IMR-90 (cell line): ENCODE data around the gene EBF4. TPM values are rescaled to one million over a fixed set of nuclear protein-coding genes. Genes with fewer than 3 reads are reported as not detected.

Experiments
- ATAC-seq: fragments of 200-7000 bp; cut with Tn5 transposase; 2 replicates; pipeline ENCODE4 v1.9.1; 2020; ENCODE audit warnings: low read depth, mild to moderate bottlenecking, moderate library complexity
- BruUV-seq: library from RNA; stranded (reverse); fragments of 400-500 nt; replicated peaks from 2 replicates; lab custom pipeline; 2021; lab: Mats Ljungman, UMichigan
- CTCF ChIA-PET: fragments of 300-600 bp; formaldehyde crosslinking; extraction: SDS; loops from one replicate; lab custom pipeline; 2021; ENCODE audit warnings: antibody characterized with exemption; lab: Yijun Ruan, JAX
- POLR2A ChIA-PET: fragments of 300-600 bp; sonication (Branson Sonifier 250); formaldehyde crosslinking; loops from one replicate; lab custom pipeline; 2022; ENCODE audit warnings: antibody characterized with exemption; ENCODE audit not compliant: unreplicated experiment; lab: Charles Lee
- DNase-seq: peaks from one replicate; pipeline ENCODE4 v3.0.0; 2013
- H2AFZ ChIP-seq: replicated peaks from 2 replicates; pipeline ENCODE3; 2013; ENCODE audit warnings: low read length, mild to moderate bottlenecking; ENCODE audit not compliant: poor library complexity
- H2AK5ac ChIP-seq: 2 replicates; pipeline ENCODE4 v1.6.1; 2013; ENCODE audit warnings: low read depth, low read length, inconsistent platforms
- H2AK9ac ChIP-seq: replicated peaks from 2 replicates; pipeline ENCODE3; 2013; ENCODE audit warnings: mild to moderate bottlenecking, low read depth, low read length, moderate library complexity; ENCODE audit not compliant: poor library complexity
- H2BK120ac ChIP-seq: 2 replicates; pipeline ENCODE4 v1.6.1; 2013; ENCODE audit warnings: low read depth, low read length, inconsistent platforms
- H2BK15ac ChIP-seq: 3 replicates; pipeline ENCODE4 v1.6.1; 2013; ENCODE audit warnings: low read depth, low read length, inconsistent platforms
- H2BK20ac ChIP-seq: 2 replicates; pipeline ENCODE4 v1.6.1; 2013; ENCODE audit warnings: low read depth, mild to moderate bottlenecking, inconsistent platforms, low read length, moderate library complexity
- H2BK5ac ChIP-seq: 2 replicates; pipeline ENCODE4 v1.6.1; 2013; ENCODE audit warnings: mild to moderate bottlenecking, low read depth, low read length, inconsistent platforms; ENCODE audit not compliant: poor library complexity, severe bottlenecking
- H3K14ac ChIP-seq: replicated peaks from 2 replicates; pipeline ENCODE4 v1.6.1; 2013; ENCODE audit warnings: low read depth, low read length, inconsistent platforms
- H3K18ac ChIP-seq: 2 replicates; pipeline ENCODE4 v1.6.1; 2013; ENCODE audit warnings: low read depth, low read length, control low read depth
- H3K23ac ChIP-seq: 2 replicates; pipeline ENCODE4 v1.6.1; 2013; ENCODE audit warnings: low read depth, low read length, inconsistent platforms
- H3K27ac ChIP-seq: 2 replicates; pipeline ENCODE4 v1.5.1; 2013; ENCODE audit warnings: mild to moderate bottlenecking, control low read depth, low read length; ENCODE audit not compliant: insufficient read depth
- H3K27me3 ChIP-seq: 2 replicates; pipeline ENCODE4 v1.6.1; 2013; ENCODE audit warnings: low read length; ENCODE audit not compliant: control insufficient read depth, insufficient read depth
- H3K36me3 ChIP-seq: 2 replicates; pipeline ENCODE4 v1.6.1; 2013; ENCODE audit warnings: low read length, mixed read lengths; ENCODE audit not compliant: control insufficient read depth, insufficient read depth
- H3K4ac ChIP-seq: 2 replicates; pipeline ENCODE4 v1.6.1; 2013; ENCODE audit warnings: low read depth, low read length, inconsistent platforms
- H3K4me1 ChIP-seq: 2 replicates; pipeline ENCODE4 v1.6.1; 2013; ENCODE audit warnings: low read length, mixed read lengths; ENCODE audit not compliant: control insufficient read depth, insufficient read depth
- H3K4me2 ChIP-seq: 2 replicates; pipeline ENCODE4 v1.6.1; 2013; ENCODE audit warnings: low read depth, mild to moderate bottlenecking, control low read depth, low read length, moderate library complexity
- H3K4me3 ChIP-seq: 2 replicates; pipeline ENCODE4 v1.5.1; 2013; ENCODE audit warnings: low read depth, mild to moderate bottlenecking, control low read depth, low read length, moderate library complexity; ENCODE audit not compliant: insufficient read depth
- H3K56ac ChIP-seq: 2 replicates; pipeline ENCODE4 v1.6.1; 2013; ENCODE audit warnings: low read length, inconsistent platforms; ENCODE audit not compliant: insufficient read depth; ENCODE audit errors: extremely low read depth
- H3K79me1 ChIP-seq, 2 experiments: 2 replicates each; pipeline ENCODE4 v1.6.1; 2013; ENCODE audit warnings: low read length in 2 of 2, inconsistent platforms in 1 of 2, low read depth in 1 of 2
- H3K9ac ChIP-seq: 2 replicates; pipeline ENCODE4 v1.6.1; 2013; ENCODE audit warnings: low read depth, low read length, control low read depth
- H3K9me1 ChIP-seq: 2 replicates; pipeline ENCODE4 v1.6.1; 2013; ENCODE audit warnings: low read length, inconsistent platforms; ENCODE audit not compliant: insufficient read depth
- H3K9me3 ChIP-seq: 2 replicates; pipeline ENCODE4 v1.6.1; 2013; ENCODE audit warnings: low read length; ENCODE audit not compliant: control insufficient read depth, insufficient read depth
- H4K20me1 ChIP-seq: 2 replicates; pipeline ENCODE4 v1.6.1; 2013; ENCODE audit warnings: low read length, inconsistent platforms; ENCODE audit not compliant: insufficient read depth
- H4K5ac ChIP-seq: 2 replicates; pipeline ENCODE4 v1.6.1; 2013; ENCODE audit warnings: mild to moderate bottlenecking, low read depth, low read length, control low read depth
- H4K8ac ChIP-seq, 2 experiments: 2 replicates each; pipeline ENCODE4 v1.6.1; 2013; ENCODE audit warnings: low read depth in 2 of 2, low read length in 2 of 2, control low read depth in 1 of 2, inconsistent platforms in 1 of 2
- H4K91ac ChIP-seq: 2 replicates; pipeline ENCODE4 v1.6.1; 2013; ENCODE audit warnings: low read depth, low read length, inconsistent platforms; ENCODE audit not compliant: insufficient read depth
- CTCF ChIP-seq: conservative IDR thresholded peaks from 2 replicates; pipeline ENCODE4 v1.5.1; 2012; ENCODE audit warnings: mild to moderate bottlenecking, low read depth, low read length, improper control_type of control experiment
- RAD21 ChIP-seq: IDR thresholded peaks from 2 replicates; pipeline ENCODE4 v1.6.1; 2012; ENCODE audit warnings: low read length, improper control_type of control experiment
- SMC3 ChIP-seq: fragments of 150-350 bp; IDR thresholded peaks from 2 replicates; pipeline ENCODE4 v1.6.1; 2016; ENCODE audit warnings: low read depth, mild to moderate bottlenecking, antibody characterized with exemption, low read length, moderate library complexity
- USF2 ChIP-seq: fragments of 150-350 bp; IDR thresholded peaks from 2 replicates; pipeline ENCODE4 v1.6.1; 2017; ENCODE audit warnings: mild to moderate bottlenecking, antibody characterized with exemption, low read length, low read depth
- WGBS, 2 experiments: methylation state at CpG; one replicate each; pipeline versions ENCODE4 v1.1.5 to v1.1.7; 2013; ENCODE audit warnings: missing lambda C conversion rate in 2 of 2; ENCODE audit not compliant: insufficient read length in 1 of 2; ENCODE audit errors: extremely low coverage in 2 of 2; 5-methylcytosine and 5-hydroxymethylcytosine counted together
- dilution Hi-C: fragments of 300-500 bp; cut with HindIII; formaldehyde crosslinking; loops from one replicate; pipeline ENCODE4 v1.14.3; 2018; ENCODE audit warnings: low sequenced_read_pairs; ENCODE audit not compliant: unreplicated experiment
- in situ Hi-C: fragments of 300-500 bp; cut with MboI; formaldehyde crosslinking; loops from 3 replicates; pipeline ENCODE4 v1.14.3; 2019; ENCODE audit warnings: low sequenced_read_pairs, inconsistent platforms, mixed read lengths
- intact Hi-C: fragments of 100-400 bp; cut with micrococcal nuclease; formaldehyde crosslinking; loops from 2 replicates; pipeline ENCODE4 v1.10.0; 2022
- polyA plus RNA-seq, 3 experiments: library from polyadenylated mRNA; depleted of rRNA; stranded (reverse); fragments of >200 nt; gene quantifications; 2 replicates each; pipeline ENCODE4 v1.2.3, GENCODE V29; 2012; ENCODE audit warnings: low replicate concordance in 1 of 3
- total RNA-seq: library from RNA; depleted of rRNA; stranded (reverse); fragments of >200 nt; gene quantifications from 2 replicates; pipeline ENCODE4 v1.2.3, GENCODE V29; 2012

EBF4 gene
- total and polyA plus RNA-seq, 2 of the 4 experiments (the other 2 are of a cell fraction), result 0.18 to 1.1 TPM

GRCh38 chr20:2688041-2688591, 4.5 kb upstream of the EBF4 start:
- Histone ChIP-seq H3K9me1 (no peaks in the 10 kb centered on the region; the same call in 1 of the 2 replicates), H2BK5ac (no peak overlapping the region), H3K27me3 (peaks cover 39% of the 10 kb centered on the region), H2AK9ac (no peak overlapping the region), H2AFZ (peak overlapping the region; percentile 16), H3K36me3 (no peaks in the 10 kb centered on the region), H2AK5ac (no peak overlapping the region), H3K4me2 (peak overlapping the region; percentile 71), H2BK120ac (no peak overlapping the region), H3K27ac (no peak overlapping the region), H3K56ac (no peak overlapping the region), H3K18ac (no peak overlapping the region), H4K8ac (no peak overlapping the region), H3K23ac (no peak overlapping the region), H3K4me1 (no peaks in the 10 kb centered on the region), H3K4me3 (no peak overlapping the region), H3K9me3 (no peaks in the 10 kb centered on the region), H4K5ac (no peak overlapping the region), H2BK20ac (no peak overlapping the region), H4K20me1 (no peaks in the 10 kb centered on the region), H3K4ac (no peak overlapping the region), H4K91ac (no peak overlapping the region), H2BK15ac (no peak overlapping the region), H3K14ac (no peak overlapping the region), H3K79me1 (no peaks in the 10 kb centered on the region), H3K9ac (no peak overlapping the region)
- dilution Hi-C loops, result no loop called here
- intact Hi-C loops, result loop anchor here (1.0 to 2.0 kb wide), 4 partner anchors 55 to 313 kb away; no protein-coding TSS in a partner anchor
- WGBS, 2 experiments, result 38% methylated on average over 3 of the region's 18 CpGs; no CpG with 5 or more reads in 1 of the 2 experiments
- ChIA-PET POLR2A (no interaction called here), CTCF (interaction anchor here (0.7 kb wide), 1 partner anchor 297 kb away, joined by 6 read pairs; no protein-coding TSS in a partner anchor)
- BruUV-seq, result no TSS peak
- DNase-seq (peak; percentile 29), ATAC-seq (peak; percentile 47; the same call in 1 of the 2 replicates)
- peak; percentile 59 for TF ChIP-seq SMC3
- TF ChIP-seq USF2, result no peak
- TF ChIP-seq RAD21, result peak; percentile 77
- peak; percentile 68 for TF ChIP-seq CTCF
- in situ Hi-C loops, result no loop called here
